Hepatocyte (in vitro differentiated cells): ENCODE data around the gene SH3RF1. TPM values are rescaled to one million over a fixed set of nuclear protein-coding genes. Genes with fewer than 3 reads are reported as not detected.

ENCODE experiments used
- DNase-seq: peaks from one replicate; pipeline ENCODE4 v3.0.0-alpha.2; 2016; ENCODE audit warnings: low spot score
- H2AFZ ChIP-seq: fragments of 200-600 bp; sonication (generic); 2 replicates; pipeline ENCODE4 v1.6.0; 2016; ENCODE audit warnings: antibody characterized with exemption, mild to moderate bottlenecking
- H3K27ac ChIP-seq: fragments of 200-600 bp; sonication (generic); 2 replicates; pipeline ENCODE4 v1.5.1; 2016; ENCODE audit warnings: mild to moderate bottlenecking
- H3K27me3 ChIP-seq: fragments of 200-600 bp; sonication (generic); 2 replicates; pipeline ENCODE4 v1.6.1; 2016
- H3K36me3 ChIP-seq: fragments of 200-600 bp; sonication (generic); replicated peaks from 2 replicates; pipeline ENCODE4 v1.5.1; 2016; ENCODE audit warnings: low read depth; ENCODE audit not compliant: insufficient read depth
- H3K4me1 ChIP-seq: fragments of 200-600 bp; sonication (generic); 2 replicates; pipeline ENCODE4 v1.5.1; 2016; ENCODE audit warnings: mild to moderate bottlenecking, moderate library complexity; ENCODE audit not compliant: insufficient read depth
- H3K4me2 ChIP-seq: fragments of 200-600 bp; sonication (generic); 2 replicates; pipeline ENCODE4 v1.6.0; 2016
- H3K4me3 ChIP-seq: fragments of 200-600 bp; sonication (generic); 2 replicates; pipeline ENCODE4 v1.5.1; 2016; ENCODE audit warnings: mild to moderate bottlenecking
- H3K79me2 ChIP-seq: fragments of 200-600 bp; sonication (generic); 2 replicates; pipeline ENCODE4 v1.6.0; 2017; ENCODE audit warnings: mild to moderate bottlenecking
- H3K9me2 ChIP-seq: fragments of 200-600 bp; sonication (generic); replicated peaks from 2 replicates; pipeline ENCODE4 v1.6.0; 2017; ENCODE audit warnings: mild to moderate bottlenecking; ENCODE audit not compliant: insufficient read depth
- H3K9me3 ChIP-seq: fragments of 200-600 bp; sonication (generic); 2 replicates; pipeline ENCODE4 v1.5.1; 2016; ENCODE audit warnings: low read depth, mild to moderate bottlenecking
- H4K20me1 ChIP-seq: fragments of 200-600 bp; sonication (generic); 2 replicates; pipeline ENCODE4 v1.6.0; 2016; ENCODE audit warnings: mild to moderate bottlenecking; ENCODE audit not compliant: insufficient read depth, poor library complexity, severe bottlenecking
- CTCF ChIP-seq: fragments of 200-600 bp; sonication (generic); IDR thresholded peaks from 2 replicates; pipeline ENCODE4 v1.5.1; 2016; ENCODE audit warnings: antibody characterized with exemption, mild to moderate bottlenecking; ENCODE audit not compliant: poor library complexity
- EZH2 ChIP-seq: fragments of 200-600 bp; sonication (generic); IDR thresholded peaks from 2 replicates; pipeline ENCODE4 v1.6.1; 2016; ENCODE audit warnings: antibody characterized with exemption, mild to moderate bottlenecking, borderline replicate concordance
- EZH2phosphoT487 ChIP-seq: fragments of 200-600 bp; sonication (generic); IDR thresholded peaks from one replicate; pipeline ENCODE4 v1.6.1; 2018; ENCODE audit warnings: antibody characterized with exemption, mild to moderate bottlenecking, low read depth, moderate library complexity; ENCODE audit not compliant: unreplicated experiment, severe bottlenecking
- WGBS: methylation state at CpG from one replicate; pipeline ENCODE4 v1.1.6; 2016; ENCODE audit warnings: low lambda C conversion rate; ENCODE audit errors: missing lambda C conversion rate; 5-methylcytosine and 5-hydroxymethylcytosine counted together
- polyA plus RNA-seq: library from polyadenylated mRNA; unstranded; fragments of >200 nt; fragmentation: Nextera tagmentation; extraction: Ambion mirVana; gene quantifications from 2 replicates; pipeline ENCODE4 v1.2.1, GENCODE V29; 2016
- total RNA-seq: library from RNA; depleted of rRNA; stranded (reverse); fragments of >200 nt; gene quantifications from 2 replicates; pipeline ENCODE4 v1.2.3, GENCODE V29; 2014

Gene SH3RF1
- total and polyA plus RNA-seq, 2 experiments from 2014 or later: 15.5 to 16.4 TPM

DNA sequence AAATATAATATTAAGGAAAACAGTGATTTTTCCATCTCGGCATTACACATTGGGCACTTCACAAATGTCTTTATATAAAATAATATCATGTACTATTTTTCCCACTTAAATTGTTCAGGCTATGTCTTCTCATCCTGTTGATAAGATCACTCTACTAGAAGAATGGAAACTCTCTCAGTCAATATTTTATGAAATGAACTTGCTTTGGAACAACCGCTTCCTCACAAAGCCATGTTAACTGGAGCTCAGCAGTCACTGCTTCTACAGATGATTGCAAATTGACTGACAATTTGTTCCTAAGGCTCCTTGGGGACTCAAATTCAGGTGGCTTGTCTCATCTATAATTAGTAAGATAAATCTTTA lies 133.2 kb downstream of the SH3RF1 start:
- TF ChIP-seq CTCF (no peak), EZH2phosphoT487 (no peak)
- Histone ChIP-seq H3K9me2 (no peaks in the 10 kb centered on the region), H3K27me3 (no peaks in the 10 kb centered on the region), H3K4me1 (no peaks in the 10 kb centered on the region), H3K27ac (no peak overlapping the region), H3K9me3 (no peaks in the 10 kb centered on the region), H4K20me1 (no peaks in the 10 kb centered on the region), H3K4me2 (no peak overlapping the region), H3K36me3 (peaks cover 10% of the 10 kb centered on the region), H2AFZ (no peak overlapping the region), H3K4me3 (no peak overlapping the region), H3K79me2 (peaks cover 6% of the 10 kb centered on the region)
- WGBS: 96% methylated on average over 2 of the region's 2 CpGs
- DNase-seq: no peak

DNA sequence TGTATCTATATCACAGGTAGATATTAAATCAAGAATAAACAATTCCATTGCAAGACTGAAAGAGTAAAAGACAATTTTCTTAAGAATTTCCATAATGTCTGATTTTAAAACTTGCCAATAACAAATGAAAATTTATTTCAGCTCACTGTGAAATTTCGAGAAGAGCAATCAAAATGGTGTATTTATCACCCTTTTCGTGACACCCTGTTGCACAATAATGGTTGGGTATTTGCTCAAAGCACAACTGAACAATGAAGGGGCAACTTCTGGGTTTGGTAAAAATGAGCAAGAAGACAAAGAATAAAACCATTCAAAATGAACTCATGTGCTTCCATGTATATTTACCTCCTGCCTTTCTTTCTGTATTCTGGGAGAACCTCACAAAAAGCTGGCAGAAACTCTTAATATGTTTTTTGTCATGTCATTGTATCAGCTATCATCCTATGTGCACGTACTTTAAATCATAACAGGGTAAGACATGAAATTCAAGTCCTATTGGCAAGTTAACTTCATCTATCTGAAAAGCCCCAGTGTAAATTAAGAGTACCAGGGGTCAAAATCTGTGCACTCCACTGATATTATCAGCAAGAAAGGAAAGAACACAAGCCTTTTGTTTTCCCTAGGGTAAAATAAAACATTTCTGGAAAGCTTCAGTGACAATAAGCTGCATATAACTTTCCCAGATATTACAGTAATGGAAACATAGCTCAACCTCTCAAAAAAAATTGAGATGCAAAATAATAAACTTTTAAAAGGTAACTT lies 133.8 kb downstream of the SH3RF1 start:
- 82% methylated on average over 3 of the region's 3 CpGs for WGBS
- Histone ChIP-seq H3K9me3 (no peaks in the 10 kb centered on the region), H3K4me3 (no peak overlapping the region), H3K4me2 (no peak overlapping the region), H3K79me2 (peaks cover 6% of the 10 kb centered on the region), H3K27ac (no peak overlapping the region), H3K9me2 (no peaks in the 10 kb centered on the region), H3K36me3 (peaks cover 10% of the 10 kb centered on the region), H3K4me1 (no peaks in the 10 kb centered on the region), H4K20me1 (no peaks in the 10 kb centered on the region), H2AFZ (no peak overlapping the region), H3K27me3 (no peaks in the 10 kb centered on the region)
- no peak for DNase-seq
- TF ChIP-seq CTCF: no peak
- no peak for TF ChIP-seq EZH2
- TF ChIP-seq EZH2phosphoT487: no peak

DNA sequence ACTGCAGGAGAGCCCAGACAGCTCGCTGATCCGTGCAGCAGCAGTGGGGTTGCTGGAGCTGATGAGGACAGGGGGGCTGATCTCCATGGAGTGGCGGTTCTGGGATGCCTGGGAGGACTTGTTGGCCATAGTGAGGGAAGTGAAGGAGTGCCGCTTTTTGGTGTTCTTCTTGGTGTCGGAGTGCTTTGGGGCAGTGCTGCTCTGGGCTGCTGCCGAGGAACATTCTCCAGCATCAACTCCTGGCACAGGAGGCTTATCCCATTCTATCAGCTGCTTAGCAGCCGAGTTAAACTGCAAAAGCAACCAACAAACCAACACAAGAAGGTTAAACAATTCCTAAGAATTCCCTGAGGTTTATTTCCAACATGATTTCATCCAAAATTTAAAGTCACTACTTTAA lies 134.4 kb downstream of the SH3RF1 start:
- no peak for TF ChIP-seq EZH2
- no peak for TF ChIP-seq EZH2phosphoT487
- no peak for TF ChIP-seq CTCF
- no peaks in the 10 kb centered on the region for H3K27me3 ChIP-seq
- no peaks in the 10 kb centered on the region for H4K20me1 ChIP-seq
- peaks cover 10% of the 10 kb centered on the region for H3K36me3 ChIP-seq
- H3K4me2 ChIP-seq: no peak overlapping the region
- no peaks in the 10 kb centered on the region for H3K9me2 ChIP-seq
- H3K4me3 ChIP-seq: no peak overlapping the region
- H3K9me3 ChIP-seq: no peaks in the 10 kb centered on the region
- no peak overlapping the region for H3K27ac ChIP-seq
- no peak for DNase-seq
- no peak overlapping the region for H2AFZ ChIP-seq
- WGBS: 86% methylated on average over 7 of the region's 7 CpGs
- H3K4me1 ChIP-seq: no peaks in the 10 kb centered on the region
- H3K79me2 ChIP-seq: peaks cover 6% of the 10 kb centered on the region

- TF ChIP-seq CTCF: no peak
- TF ChIP-seq EZH2: no peak
- no peak for TF ChIP-seq EZH2phosphoT487
- Histone ChIP-seq H3K36me3 (peaks cover 10% of the 10 kb centered on the region), H4K20me1 (no peaks in the 10 kb centered on the region), H3K9me2 (no peaks in the 10 kb centered on the region), H3K27ac (no peak overlapping the region), H3K4me3 (no peak overlapping the region), H3K27me3 (no peaks in the 10 kb centered on the region), H3K79me2 (peaks cover 6% of the 10 kb centered on the region), H3K4me1 (no peaks in the 10 kb centered on the region), H3K9me3 (no peaks in the 10 kb centered on the region), H2AFZ (no peak overlapping the region), H3K4me2 (no peak overlapping the region)
- no peak for DNase-seq
- 92% methylated on average over 2 of the region's 2 CpGs for WGBS
Measured at GRCh38 chr4:169135776-169136175, 135.0 kb downstream of the SH3RF1 start.
